ENCODE measurements around the gene OST4.
"Not testable (repeated sequence)": the region's sequence is repeated elsewhere in the genome, so short reads cannot be mapped to it uniquely, and the experiment has no call there.

The OST4 gene

DNA sequence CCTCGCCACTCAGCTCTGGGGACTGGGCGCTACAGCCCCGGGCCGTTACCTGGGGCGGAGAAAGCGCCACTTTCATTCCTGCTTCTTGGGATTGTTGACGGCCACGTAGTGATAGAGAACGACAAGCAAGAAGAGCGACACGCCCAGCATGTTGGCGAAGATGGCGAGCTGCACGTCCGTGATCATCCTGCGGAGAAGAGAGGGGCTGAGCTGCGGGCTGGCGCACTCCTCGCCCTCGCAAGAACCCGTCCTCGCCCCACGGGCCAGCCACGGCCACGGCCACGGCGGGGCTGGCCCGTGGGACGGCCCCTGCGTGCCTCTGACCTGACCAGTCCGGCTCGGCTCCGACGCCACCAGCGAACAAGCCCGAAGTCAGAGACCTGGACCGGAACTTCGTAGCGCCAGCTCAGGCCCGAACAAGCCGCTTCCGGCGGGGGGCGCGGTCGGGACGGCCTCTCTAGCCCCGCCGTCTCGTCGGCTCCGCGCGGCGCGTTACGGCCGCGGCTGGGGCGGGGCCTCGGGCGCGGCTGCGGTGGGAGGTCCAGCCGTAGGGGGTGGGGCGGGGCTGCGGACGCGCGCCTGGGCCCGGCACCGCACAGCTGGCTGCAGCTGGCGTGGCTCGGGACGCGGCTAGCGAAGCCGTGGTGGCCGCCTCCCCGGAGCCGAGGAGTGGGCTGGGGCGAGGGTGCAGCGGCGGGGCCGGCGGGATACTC lies at the start of gene OST4:
Gene OST4 (minus strand): TSS at position 378 of the 713 bp plus-strand sequence.
- DNase-seq: peak; percentile 92

- not testable (repeated sequence) for DNase-seq
Observed at GRCh38 chr2:27119330-27119670, 47.8 kb upstream of the OST4 start.

DNA sequence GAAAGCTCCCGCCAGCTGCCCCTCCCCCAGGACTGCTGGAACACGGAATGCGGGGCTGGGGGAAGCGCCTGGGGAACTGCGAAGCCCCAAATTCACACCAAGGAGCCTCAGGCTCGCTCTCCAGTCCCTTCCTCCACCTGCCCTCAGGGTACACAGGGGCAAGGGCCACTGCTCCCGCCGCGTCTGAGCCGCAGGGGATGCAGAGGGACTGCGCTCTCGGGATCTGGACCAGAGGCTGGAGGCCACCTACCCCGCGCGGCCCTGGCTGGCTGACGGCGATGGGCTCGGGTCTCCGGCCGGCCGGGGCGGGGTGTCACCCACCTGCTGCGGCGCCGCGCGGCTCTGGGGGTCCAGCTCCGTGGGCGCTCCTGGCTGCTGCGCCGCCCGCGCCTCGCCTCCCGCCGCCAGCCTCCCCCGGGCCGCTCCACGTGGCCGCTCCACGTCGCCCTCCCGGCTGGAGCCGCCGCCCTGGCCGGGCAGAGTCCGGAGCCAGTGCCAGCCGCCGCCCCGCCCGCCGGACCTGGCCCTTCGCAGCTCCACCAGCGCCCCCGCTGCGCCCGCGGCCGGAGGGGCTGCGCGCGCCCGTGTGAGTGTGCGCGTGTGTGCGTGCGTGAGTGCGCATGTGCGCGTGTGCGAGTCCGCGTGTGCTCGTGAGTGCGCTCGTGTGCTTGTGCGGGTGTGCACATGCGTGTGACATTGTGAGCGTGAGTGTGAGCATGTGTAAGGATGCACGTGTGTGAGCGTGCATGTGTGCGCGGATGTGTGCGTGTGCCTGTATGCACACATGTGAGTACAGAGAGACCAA lies 47.3 kb upstream of the OST4 start, which contains the start of gene CGREF1:
Gene CGREF1 (minus strand): TSS at position 604 of the 805 bp plus-strand sequence. CDS start 14,762 bp downstream, outside the sequence.
- DNase-seq: peak; percentile 37

DNA sequence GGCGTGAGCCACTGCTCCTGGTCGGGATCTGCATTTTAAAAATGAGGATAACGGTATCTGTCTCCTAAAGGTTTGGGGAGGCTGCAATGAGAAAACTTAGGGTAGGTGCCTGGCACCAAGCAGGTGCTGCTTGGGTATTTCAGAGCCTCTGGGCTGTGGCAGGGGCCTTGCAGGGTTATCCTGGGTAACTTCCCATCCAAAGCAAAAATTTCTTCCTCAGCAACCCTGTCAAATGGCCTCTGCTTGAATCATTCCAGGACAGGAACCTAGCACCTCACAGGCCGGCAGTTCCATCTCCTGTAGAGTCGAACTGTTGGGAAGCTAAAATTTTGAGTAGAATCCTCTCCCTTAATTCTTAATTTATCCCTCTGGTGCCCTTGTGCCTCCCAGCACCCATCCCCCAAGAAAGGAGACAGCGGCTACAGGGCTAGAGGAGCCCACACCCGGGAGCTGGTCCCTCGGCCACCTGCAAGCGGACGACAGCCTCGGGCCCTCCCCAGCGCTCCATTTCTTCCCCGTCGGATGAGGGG lies 46.6 kb upstream of the OST4 start:
- DNase-seq: no peak

- DNase-seq: no peak
Observed at GRCh38 chr2:27115519-27115918, 44.1 kb upstream of the OST4 start.

GRCh38 chr2:27111392-27112078 lies 40.1 kb upstream of the OST4 start:
- not testable (repeated sequence) for DNase-seq

- not testable (repeated sequence) for DNase-seq
Observed at GRCh38 chr2:27110603-27111352, 39.3 kb upstream of the OST4 start.

GRCh38 chr2:27109083-27109482 lies 37.6 kb upstream of the OST4 start:
- no peak for DNase-seq

DNA sequence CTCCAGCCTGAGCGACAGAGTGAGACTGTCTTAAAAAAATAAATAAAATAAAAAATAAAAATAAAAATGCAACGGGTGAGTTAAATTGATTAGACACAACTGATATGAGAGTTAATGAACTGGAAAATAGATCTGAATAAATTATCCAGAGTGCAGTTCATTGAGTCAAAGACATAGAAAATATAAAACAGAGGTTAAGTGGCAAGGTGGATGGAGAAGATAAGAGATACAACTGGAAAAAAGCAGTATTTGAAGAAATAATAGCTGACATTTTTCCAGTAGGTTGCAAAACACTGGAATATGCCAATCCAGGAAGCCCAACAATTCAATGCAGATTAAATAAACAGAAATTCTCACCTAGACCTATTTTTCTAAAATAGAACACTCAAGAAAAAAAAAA lies 36.8 kb upstream of the OST4 start:
- no peak for DNase-seq

GRCh38 chr2:27105981-27106380 lies 34.5 kb upstream of the OST4 start:
- DNase-seq: no peak

DNA sequence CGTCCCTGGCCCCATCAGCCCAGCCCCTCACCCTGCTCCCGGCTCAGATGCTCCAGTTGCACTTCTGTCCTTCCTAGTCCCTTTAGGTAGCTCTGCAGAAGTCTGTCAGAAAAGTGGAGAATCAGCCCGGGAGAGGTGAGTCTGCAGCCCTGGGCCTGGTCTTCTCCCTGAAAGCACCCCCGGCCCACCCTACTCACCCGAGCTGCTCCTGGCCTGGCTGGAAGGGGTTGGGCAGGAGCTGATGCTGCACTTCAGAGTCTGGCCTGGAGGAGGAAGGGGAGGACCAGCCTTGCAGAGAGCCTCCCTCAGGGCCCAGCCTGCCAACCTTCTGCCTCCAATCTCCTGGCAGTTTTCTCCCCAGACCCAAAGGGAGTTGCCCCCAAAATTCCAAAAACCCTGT lies 30.9 kb upstream of the OST4 start:
- no peak for DNase-seq

DNA sequence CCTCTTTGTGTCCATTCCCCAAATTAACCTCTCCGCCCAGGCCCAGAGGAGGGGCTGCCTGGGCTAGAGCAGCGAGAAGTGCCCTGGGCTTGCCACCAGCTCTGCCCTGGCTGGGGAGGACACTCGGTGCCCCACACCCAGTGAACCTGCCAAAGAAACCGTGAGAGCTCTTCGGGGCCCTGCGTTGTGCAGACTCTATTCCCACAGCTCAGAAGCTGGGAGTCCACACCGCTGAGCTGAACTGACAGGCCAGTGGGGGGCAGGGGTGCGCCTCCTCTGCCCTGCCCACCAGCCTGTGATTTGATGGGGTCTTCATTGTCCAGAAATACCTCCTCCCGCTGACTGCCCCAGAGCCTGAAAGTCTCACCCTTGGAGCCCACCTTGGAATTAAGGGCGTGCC lies 28.6 kb upstream of the OST4 start:
- no peak for DNase-seq

DNA sequence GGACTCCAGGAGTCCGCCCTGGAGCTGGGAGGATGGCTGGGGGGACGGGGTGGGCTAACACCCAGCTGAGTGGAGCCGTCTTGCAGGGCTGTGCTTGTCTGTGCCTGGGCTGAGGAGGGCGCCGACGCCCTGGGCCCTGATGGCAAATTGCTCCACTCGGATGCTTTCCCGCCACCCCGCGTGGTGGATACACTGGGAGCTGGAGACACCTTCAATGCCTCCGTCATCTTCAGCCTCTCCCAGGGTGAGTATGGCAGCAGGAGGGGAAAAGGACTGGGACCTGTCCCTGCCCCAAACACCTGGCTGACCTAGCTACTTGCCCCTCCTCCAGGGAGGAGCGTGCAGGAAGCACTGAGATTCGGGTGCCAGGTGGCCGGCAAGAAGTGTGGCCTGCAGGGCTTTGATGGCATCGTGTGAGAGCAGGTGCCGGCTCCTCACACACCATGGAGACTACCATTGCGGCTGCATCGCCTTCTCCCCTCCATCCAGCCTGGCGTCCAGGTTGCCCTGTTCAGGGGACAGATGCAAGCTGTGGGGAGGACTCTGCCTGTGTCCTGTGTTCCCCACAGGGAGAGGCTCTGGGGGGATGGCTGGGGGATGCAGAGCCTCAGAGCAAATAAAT lies 28.0 kb upstream of the OST4 start:
- DNase-seq: no peak

- no peak for DNase-seq
Observed at GRCh38 chr2:27097341-27097740, 25.9 kb upstream of the OST4 start.

GRCh38 chr2:27096748-27097297 lies 25.4 kb upstream of the OST4 start:
- no peak for DNase-seq

GRCh38 chr2:27095745-27096651 lies 24.5 kb upstream of the OST4 start:
- DNase-seq: peak; percentile 63

DNA sequence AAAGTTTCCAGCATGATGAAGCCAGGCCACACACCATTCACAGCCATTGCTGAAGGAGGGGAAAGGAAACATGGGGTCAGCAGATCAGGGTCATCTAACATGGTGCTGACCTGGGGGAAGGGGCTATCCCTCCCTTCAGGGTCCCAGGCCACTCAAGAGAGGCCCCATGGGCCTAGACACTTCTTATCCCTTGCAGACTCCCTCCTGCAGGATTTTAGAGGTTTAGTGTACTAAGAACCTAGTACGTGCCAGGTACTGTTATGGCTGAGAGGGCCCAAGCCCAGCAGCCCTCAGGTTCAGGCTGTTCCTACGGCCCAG lies 23.9 kb upstream of the OST4 start:
- no peak for DNase-seq

- no peak for DNase-seq
Observed at GRCh38 chr2:27094353-27094984, 23.0 kb upstream of the OST4 start.

DNA sequence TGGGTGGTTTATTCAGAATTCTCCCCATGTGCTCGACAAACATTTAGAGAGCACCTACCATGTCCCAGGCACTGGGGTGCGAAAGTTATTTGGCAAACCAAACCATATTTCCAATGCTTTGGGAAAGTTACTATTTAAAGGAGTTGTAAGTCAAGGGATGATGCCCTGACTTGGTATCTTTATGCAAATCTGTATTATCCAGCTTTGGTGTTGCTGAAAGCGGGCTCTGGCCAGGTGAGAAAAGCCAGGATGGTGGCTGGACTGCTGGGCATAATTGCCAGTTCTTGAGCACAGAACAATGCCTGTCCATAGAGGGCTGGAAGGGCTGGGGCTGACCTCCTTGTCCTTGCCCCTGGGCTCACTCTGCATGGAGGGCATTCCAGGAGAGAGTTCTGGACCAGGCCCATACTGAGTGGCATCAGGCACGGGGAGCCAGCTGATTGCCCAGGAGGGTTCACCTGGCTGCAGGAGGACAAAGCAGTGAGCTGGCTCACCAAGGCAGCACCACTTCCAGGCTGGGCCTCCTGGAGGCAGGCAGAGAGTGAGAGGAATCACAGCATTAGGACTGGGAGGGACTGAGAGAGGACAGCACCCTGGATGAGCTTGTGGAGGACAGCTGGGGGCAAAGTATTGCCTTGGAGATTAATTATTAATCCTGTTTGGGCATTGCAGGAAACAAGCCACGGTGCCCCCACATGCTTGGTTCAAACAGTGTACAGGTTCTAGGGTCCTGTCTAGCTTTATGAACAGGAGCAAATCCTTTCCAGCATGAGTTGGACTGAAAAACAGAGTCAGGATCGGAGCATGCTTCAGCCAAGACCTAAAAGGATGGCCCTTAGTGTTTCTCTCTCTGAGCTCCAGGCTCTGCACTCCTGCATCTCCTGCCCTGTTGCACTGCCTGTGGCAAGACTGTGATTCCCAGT lies 22.2 kb upstream of the OST4 start:
- no peak for DNase-seq
